ENCODE data around the gene SORCS3. TPM values are rescaled to one million over a fixed set of nuclear protein-coding genes. Genes with fewer than 3 reads are reported as not detected.

Gene SORCS3
- polyA plus RNA-seq, 1 donor = not detected

GRCh38 chr10:104920476-104920875, 279.4 kb downstream of the SORCS3 start:
- no peak for DNase-seq (ENCODE audit: low read depth)

DNA sequence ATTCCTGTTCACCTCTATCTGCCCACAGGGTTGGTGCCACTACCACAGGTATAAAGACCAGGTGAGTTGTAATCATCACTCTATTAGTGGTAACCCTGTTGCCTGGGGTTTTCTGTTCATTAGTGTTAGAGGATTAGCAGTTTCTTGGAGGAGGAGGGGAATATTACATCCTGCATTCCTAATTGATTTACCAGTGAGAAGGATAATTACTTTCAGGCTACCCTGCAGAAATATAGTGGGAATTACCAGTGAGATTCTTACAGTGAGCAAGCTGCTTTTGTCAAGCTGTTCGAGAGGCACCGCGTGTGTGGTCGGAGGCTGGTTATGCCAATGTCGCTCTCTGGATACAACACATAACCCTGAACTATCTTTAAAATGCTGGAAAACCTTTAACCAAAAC, 280.7 kb downstream of the SORCS3 start:
- no peak for DNase-seq (ENCODE audit: low read depth)

DNA sequence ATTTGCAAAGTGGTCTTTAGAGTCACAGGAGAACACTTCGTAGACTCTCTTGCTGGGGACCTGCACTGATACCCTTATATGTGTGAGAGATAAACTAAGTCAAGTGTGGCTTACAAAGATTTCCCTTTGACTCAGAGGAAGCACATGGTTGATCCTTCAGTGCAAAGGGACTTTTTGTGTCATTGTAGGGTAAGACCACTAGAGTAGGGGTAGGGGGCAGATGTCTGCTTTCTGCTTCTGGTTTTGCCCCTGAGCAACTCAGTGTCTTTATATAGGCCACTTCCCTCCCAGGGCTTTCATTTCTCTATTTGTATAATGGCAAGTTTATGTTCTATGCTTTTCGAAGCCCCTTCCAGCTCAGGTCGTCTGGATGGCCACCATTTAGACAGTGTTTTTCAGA, 281.7 kb downstream of the SORCS3 start:
- no peak for DNase-seq (ENCODE audit: low read depth)

DNA sequence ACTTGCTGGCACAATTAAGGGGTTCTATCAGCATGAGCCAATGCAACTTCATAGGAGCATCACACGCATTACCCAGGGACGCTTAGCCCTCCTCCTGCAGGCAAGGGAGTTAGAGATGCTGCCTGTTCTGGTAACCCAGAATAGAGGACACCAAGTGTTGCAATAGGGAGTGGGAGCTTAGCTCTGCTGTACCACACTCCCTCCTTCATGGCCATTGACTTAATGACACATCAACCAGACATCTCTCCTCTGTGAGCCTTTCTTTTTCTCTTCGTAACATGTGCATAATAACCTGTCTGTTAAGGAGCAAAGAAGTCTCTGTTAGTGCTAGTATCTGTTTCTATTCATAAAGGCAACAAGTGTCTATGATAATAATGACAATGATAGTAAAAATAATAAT, 282.4 kb downstream of the SORCS3 start:
- no peak for DNase-seq (ENCODE audit: low read depth)

DNA sequence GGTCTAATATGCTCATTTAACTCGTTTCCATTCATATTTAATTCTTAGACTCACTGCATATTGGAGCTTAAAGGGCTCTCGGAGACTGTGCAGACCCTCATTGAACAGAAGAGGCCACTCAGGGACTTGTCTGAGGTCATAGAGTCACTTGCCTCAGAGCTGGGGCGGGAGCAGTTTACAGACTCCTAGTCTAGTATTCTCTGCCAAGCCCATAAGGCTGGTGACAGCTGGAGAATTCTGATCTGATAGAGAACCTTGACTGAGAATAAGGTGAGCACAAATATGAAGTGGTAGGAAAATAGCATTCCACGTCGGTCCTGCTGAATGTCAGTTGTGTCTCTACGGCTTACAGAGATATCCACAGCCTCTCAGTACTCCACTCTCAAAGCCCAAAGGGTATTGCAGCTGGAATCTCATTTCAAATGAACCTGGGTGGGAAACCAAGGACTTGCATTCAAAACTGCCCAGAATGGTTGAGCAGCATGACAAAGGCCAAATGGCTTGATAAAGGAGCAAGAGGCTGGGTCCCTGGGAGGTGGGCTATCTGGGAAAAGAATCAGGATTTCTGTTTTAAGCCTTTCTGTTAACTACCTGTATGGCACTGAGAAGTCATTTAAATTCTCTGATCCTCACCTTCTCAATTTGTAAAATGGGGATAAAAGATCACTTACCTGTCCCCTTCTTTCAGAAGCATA, 283.2 kb downstream of the SORCS3 start:
- no peak for DNase-seq (ENCODE audit: low read depth)

GRCh38 chr10:104925232-104925851, 284.3 kb downstream of the SORCS3 start:
- DNase-seq (ENCODE audit: low read depth) = no peak

GRCh38 chr10:104928734-104929133, 287.6 kb downstream of the SORCS3 start:
- DNase-seq (ENCODE audit: low read depth) = no peak

DNA sequence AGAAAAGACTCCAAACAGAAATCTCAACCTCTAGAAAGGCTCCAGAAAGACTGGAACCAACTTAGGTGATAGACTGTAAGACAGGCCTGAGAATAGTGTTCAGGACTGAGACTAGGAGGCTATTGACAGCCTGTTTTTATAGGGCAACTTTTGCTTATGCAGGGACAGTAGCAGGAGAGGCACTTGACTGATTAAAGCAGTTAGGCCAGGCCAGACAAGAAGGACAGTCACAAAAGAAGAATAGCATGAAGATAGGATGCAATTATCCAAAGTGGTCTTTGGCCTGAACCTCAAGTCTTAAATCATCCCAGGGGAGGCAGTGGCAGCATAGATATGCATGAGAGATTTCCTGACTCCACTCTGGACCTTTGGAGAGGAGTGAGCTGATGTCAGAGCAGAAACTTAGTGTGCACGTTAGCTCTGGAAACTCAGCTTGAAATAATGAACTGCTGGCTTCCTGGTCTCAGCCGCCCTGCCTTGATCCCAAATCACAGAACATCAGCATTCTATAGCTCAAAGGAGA, 290.6 kb downstream of the SORCS3 start:
- DNase-seq (ENCODE audit: low read depth) = no peak

DNA sequence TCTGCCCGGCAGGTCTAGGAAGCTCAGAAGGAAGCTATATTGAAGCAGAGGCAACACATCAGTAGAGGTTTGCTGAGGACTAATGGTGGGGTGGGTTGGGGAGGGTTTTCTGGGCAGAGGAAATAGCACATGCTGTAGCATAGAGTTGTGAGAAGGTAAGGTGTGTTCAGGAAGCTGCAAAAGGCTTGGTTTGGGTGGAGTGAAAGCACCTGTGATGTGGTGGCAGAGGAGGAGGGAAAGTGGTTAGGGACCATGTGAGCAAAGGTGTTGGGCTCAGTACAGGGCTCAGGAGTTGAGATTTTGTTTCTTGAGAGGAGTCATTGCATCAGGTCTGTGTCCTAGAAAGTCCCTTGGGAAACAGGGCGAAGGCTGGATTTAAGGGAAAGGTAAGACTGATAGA, 294.6 kb downstream of the SORCS3 start:
- no peak for DNase-seq (ENCODE audit: low read depth)

DNA sequence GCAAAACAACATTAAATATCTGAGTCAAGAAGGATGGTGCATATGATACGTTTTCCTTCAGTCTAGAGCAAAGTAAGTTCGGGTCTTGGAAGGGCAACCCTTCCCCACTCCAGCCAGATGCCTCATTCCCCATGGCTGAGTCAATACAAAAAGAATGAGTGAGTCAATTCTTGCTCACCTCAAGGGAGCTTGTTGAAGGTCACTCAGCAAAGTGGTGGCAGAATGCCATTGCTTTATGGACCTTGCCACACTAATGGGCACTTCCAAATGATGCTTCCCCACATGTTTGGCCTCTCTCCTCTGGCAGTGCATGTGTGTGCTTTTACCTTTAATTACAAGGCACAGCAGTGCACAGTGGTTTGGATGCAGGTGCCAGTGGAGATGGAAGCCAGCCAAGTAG, 296.5 kb downstream of the SORCS3 start:
- no peak for DNase-seq (ENCODE audit: low read depth)

GRCh38 chr10:104938031-104938430, 296.9 kb downstream of the SORCS3 start:
- DNase-seq (ENCODE audit: low read depth) = no peak

- no peak for DNase-seq (ENCODE audit: low read depth)
Measured at GRCh38 chr10:104941662-104942061, 300.6 kb downstream of the SORCS3 start.

DNA sequence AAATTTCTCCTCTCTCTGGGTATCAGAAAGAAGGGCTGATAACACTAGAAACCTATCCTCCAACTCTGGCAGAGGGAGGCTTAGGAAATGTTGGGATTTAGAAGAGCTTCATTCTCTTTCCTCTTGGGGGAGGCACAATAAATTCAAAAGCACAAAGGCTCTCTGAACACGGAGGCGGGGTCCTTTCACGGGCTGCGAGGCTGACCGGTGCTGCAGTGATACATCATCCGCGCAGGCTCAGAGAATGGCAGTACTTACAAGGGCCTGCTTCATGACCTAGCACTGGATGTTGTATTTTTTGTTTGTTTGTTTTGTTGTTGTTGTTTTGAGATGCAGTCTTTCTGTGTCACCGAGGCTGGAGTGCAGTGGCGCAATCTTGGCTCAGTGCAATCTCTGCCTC, 306.2 kb downstream of the SORCS3 start:
- DNase-seq (ENCODE audit: low read depth) = no peak

DNA sequence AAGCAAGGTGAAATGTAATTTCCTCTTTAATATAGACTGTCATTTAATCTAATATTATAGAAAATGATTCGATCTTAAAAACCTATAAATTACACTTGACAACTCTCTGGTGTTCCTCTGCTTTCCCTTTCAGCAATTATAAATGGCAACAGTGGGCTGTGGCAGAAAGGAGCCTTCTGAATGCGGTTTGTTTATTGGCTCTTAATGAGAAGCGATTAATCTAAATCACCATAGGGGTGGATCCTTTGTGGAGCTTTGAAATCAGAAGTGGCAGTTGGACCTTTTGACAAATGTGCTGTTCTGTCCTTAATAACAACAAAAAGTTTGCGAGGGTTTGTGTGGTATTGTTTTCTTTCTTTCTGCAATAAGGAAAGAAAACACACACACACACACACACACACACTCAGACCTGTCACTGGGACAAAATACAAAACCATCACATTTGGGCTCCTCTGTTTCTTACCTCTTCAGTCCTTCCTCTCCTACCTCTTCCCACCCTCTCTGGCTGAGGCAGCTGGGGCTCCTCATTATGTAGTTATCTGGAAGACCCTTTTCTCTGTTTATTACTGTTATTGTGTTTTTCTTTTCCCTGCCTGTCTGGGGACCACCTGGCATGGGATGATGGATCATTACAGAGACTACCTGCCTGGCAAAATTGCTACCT, 316.2 kb downstream of the SORCS3 start:
- no peak for DNase-seq (ENCODE audit: low read depth)

GRCh38 chr10:104966563-104967297, 325.6 kb downstream of the SORCS3 start:
- no peak for DNase-seq (ENCODE audit: low read depth)

DNA sequence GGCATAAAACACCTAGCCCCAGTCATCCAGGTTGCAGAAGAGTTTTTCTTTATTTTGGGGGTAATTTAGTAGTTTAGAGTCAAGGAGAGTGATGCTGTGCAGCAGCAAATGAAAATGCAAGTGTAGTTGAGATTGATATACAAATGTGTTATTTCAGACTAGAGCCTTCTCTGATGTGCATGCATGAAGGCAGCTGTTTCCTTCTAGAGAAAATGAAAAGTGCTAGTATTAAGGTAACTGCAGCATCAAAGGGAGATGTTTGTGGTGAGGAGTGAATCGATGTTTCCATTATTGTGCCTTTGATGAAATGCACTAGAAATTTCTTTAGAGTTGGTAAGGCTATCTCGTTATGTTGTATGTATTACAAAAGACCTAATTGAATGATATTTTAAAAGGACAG, 339.3 kb downstream of the SORCS3 start:
- no peak for DNase-seq (ENCODE audit: low read depth)

DNA sequence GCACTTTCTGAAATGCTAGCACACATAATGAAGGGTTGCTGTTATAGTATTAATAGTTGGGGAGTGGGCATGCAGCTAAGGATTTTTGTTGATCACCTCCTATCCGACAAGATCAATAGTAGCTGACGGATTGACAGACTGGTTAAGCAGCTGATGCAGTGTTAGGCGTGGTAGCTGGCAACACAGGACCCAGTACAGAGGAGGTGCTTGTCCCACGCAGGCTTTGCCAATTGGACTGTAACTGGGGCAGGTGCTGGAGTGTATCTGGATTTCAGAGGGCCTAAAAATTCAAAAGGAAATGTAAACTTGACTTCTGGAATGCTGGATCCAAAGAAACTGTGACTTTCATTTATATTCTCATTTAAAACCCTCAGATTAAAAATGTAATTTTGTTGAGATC, 340.9 kb downstream of the SORCS3 start:
- DNase-seq (ENCODE audit: low read depth) = no peak

DNA sequence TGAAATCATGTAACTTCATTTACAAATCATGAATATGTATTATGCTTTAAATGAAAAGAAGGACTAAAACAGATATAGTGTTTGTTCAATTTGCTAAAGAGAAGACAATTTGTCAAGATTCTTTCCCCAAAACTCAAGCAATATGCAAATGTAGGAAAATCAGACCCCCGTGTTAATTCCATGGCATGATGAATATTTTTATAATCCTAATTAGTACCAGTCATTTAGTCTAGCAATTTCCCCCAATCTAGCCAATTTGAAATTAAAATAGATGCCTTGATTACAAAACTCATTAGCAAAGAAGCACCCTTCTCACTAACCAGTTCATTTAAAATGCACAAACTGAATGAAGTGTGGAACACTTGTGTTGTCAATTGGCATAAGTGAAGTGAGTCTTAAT, 347.6 kb downstream of the SORCS3 start:
- DNase-seq (ENCODE audit: low read depth) = no peak

DNA sequence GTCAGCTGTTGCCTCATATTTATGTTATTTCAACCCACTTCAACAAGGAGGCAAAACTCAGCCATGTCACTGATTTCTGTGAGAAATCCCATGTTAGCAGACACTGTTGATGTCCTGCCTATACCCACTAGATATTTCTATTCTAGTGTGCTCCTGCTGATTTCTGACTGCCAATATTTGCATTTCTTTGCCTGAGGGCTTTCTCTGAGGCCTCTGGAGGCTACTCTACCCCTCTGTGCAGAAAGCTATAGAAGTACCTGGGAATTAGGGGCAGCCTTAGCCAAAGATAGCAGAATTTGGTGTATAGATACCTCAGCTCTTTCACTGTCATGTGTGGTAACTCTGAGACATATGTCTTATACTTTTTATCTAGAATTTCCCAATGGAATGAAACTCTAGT, 348.8 kb downstream of the SORCS3 start:
- DNase-seq (ENCODE audit: low read depth) = no peak

GRCh38 chr10:104993085-104993484, 352.0 kb downstream of the SORCS3 start:
- DNase-seq (ENCODE audit: low read depth) = no peak

GRCh38 chr10:105001269-105001668, 360.2 kb downstream of the SORCS3 start:
- no peak for DNase-seq (ENCODE audit: low read depth)

GRCh38 chr10:105010411-105011121, 369.5 kb downstream of the SORCS3 start:
- DNase-seq (ENCODE audit: low read depth) = no peak
